HG03060 (cell line): Measurements from ENCODE around the gene TAX1BP1.
"Not testable (repeated sequence)": the region's sequence is repeated elsewhere in the genome, so short reads cannot be mapped to it uniquely, and the experiment has no call there.

ENCODE experiments used
- ATAC-seq: cut with Tn5 transposase; IDR thresholded peaks from one replicate; pipeline ENCODE4 v1.9.1; 2021; ENCODE audit warnings: low read depth, moderate number of reproducible peaks; ENCODE audit not compliant: unreplicated experiment

TAX1BP1 gene

GRCh38 chr7:27840313-27840712 lies 100.4 kb downstream of the TAX1BP1 start:
- no peak for ATAC-seq

- ATAC-seq = no peak
Observed at GRCh38 chr7:27840760-27841364, 100.9 kb downstream of the TAX1BP1 start.

- no peak for ATAC-seq
Observed at GRCh38 chr7:27842094-27842692, 102.2 kb downstream of the TAX1BP1 start.

GRCh38 chr7:27842851-27843250 lies 102.9 kb downstream of the TAX1BP1 start:
- ATAC-seq = no peak

GRCh38 chr7:27843584-27844305 lies 103.8 kb downstream of the TAX1BP1 start:
- ATAC-seq = no peak

- ATAC-seq = no peak
Observed at GRCh38 chr7:27846388-27846787, 106.4 kb downstream of the TAX1BP1 start.

GRCh38 chr7:27850531-27850930 lies 110.6 kb downstream of the TAX1BP1 start:
- no peak for ATAC-seq

- ATAC-seq = not testable (repeated sequence)
Observed at GRCh38 chr7:27856703-27857485, 116.9 kb downstream of the TAX1BP1 start.

- ATAC-seq = no peak
Observed at GRCh38 chr7:27860800-27861199, 120.8 kb downstream of the TAX1BP1 start.

GRCh38 chr7:27861747-27862146 lies 121.8 kb downstream of the TAX1BP1 start:
- ATAC-seq = no peak

GRCh38 chr7:27863880-27864279 lies 123.9 kb downstream of the TAX1BP1 start:
- no peak for ATAC-seq

- no peak for ATAC-seq
Observed at GRCh38 chr7:27866256-27866655, 126.3 kb downstream of the TAX1BP1 start.

GRCh38 chr7:27866828-27867672 lies 127.1 kb downstream of the TAX1BP1 start:
- ATAC-seq = no peak

- no peak for ATAC-seq
Observed at GRCh38 chr7:27868131-27868550, 128.2 kb downstream of the TAX1BP1 start.

GRCh38 chr7:27869056-27869455 lies 129.1 kb downstream of the TAX1BP1 start:
- ATAC-seq = no peak

GRCh38 chr7:27870595-27870994 lies 130.6 kb downstream of the TAX1BP1 start:
- no peak for ATAC-seq

GRCh38 chr7:27871086-27871485 lies 131.1 kb downstream of the TAX1BP1 start:
- ATAC-seq = no peak

GRCh38 chr7:27871866-27872265 lies 131.9 kb downstream of the TAX1BP1 start:
- ATAC-seq = no peak

GRCh38 chr7:27872356-27873275 lies 132.7 kb downstream of the TAX1BP1 start:
- no peak for ATAC-seq
